Esophagus squamous epithelium (tissue), 5 donors: ENCODE measurements around the gene NR6A1. TPM values are rescaled to one million over a fixed set of nuclear protein-coding genes. Genes with fewer than 3 reads are reported as not detected.

Experiments used
- DNase-seq: peaks from one replicate; lab custom pipeline; 2025; lab: John Stamatoyannopoulos, UW
- H3K27ac ChIP-seq, 4 donors: fragments of 200-600 bp; sonication (generic); one replicate each; pipeline ENCODE4 v1.5.1; 2016 to 2019; ENCODE audit warnings: mild to moderate bottlenecking in 1 of 4
- H3K27me3 ChIP-seq, 4 donors: fragments of 200-600 bp; sonication (generic); 1 replicate in 3 of 4; 2 replicates in 1 of 4; pipeline versions ENCODE4 v1.5.1 to v1.6.0; 2017 to 2021; ENCODE audit warnings: antibody characterized with exemption in 1 of 4
- H3K36me3 ChIP-seq, 3 donors: fragments of 200-600 bp; sonication (generic); one replicate each; pipeline ENCODE4 v1.5.1; 2016 to 2019
- H3K4me1 ChIP-seq, 3 donors: fragments of 200-600 bp; sonication (generic); one replicate each; pipeline ENCODE4 v1.5.1; 2017 to 2019
- H3K4me3 ChIP-seq, 4 donors: fragments of 200-600 bp; sonication (generic); 1 replicate in 3 of 4; 2 replicates in 1 of 4; pipeline ENCODE4 v1.5.1; 2016 to 2019; ENCODE audit warnings: mild to moderate bottlenecking in 2 of 4, moderate library complexity in 1 of 4
- H3K9me3 ChIP-seq, 3 donors: fragments of 200-600 bp; sonication (generic); one replicate each; pipeline ENCODE4 v1.5.1; 2016 to 2019
- POLR2A ChIP-seq, 4 donors: fragments of 450-650 bp; IDR thresholded peaks; one replicate each; pipeline ENCODE4 v1.6.1; 2017; ENCODE audit warnings: antibody characterized with exemption in 4 of 4, mild to moderate bottlenecking in 4 of 4, moderate library complexity in 3 of 4
- WGBS, 2 donors: methylation state at CpG; one replicate each; pipeline ENCODE4 v1.1.5; 2018; 5-methylcytosine and 5-hydroxymethylcytosine counted together
- intact Hi-C: fragments of 100-400 bp; cut with DNase I; formaldehyde crosslinking; loops from one replicate; pipeline ENCODE4 v1.15.0; 2022
- total RNA-seq, 4 donors: library from RNA; depleted of rRNA; stranded (reverse); fragments of >200 nt; gene quantifications; one replicate each; pipeline ENCODE4 v1.1.0, GENCODE V29; 2016
- TF ChIP-seq, protein P1 (sequence below), 6 experiments: fragments of 450-650 bp in 4 of 6; fragments of 200-600 bp in 2 of 6; sonication (generic) in 2 of 6; IDR thresholded peaks; one replicate each; pipeline ENCODE4 v1.5.1; 2016 to 2019; ENCODE audit warnings: antibody characterized with exemption in 6 of 6, mild to moderate bottlenecking in 4 of 6, moderate library complexity in 4 of 6
- donor health status: DM: yes; HTN: yes; CAD: no.

Gene NR6A1
- total RNA-seq, 4 donors from 2014 or later, result 1.9 to 4.0 (median 2.7) TPM

DNA sequence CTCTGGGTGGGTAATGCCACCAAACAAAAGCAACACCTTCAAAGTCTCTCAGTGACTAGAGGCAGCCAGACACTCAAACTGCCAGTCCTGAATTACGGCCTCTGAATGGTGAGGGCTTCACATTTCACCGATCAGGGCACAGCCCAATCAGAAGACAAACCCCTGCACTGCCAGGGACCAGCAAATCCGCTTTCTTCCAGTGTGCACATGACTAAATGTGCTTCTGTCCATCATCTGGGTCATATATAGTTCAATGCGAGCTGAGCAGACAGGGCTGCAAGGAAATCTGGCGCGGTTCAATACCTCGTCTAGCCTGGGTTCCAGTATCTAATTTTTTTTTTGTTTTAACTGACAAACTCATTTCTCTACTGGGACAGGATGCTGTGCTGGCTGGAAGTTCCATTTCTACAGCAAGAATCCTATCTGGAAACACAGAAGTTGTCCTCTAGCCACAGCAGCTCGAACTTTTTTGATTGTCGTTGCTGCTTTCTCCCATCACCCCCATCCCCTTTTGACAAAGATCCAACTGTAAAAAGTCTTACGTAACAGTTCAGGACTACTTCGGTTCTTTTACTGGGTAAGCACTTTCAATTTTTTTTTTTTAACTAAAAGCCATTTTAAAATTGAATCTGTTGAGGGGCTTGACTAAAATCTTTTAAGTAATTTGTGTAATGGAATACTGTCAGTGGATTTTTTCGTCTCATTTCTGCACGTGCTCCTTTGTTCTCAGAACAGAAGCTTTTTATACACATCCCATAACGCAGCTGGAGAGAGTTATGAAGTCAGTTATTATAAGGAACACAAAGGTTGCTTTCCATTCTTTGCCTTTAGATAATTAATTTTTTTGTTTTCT lies 112.7 kb downstream of the NR6A1 start:
- DNase-seq, result no peak
- H3K9me3 ChIP-seq, result no peaks in the 10 kb centered on the region
- intact Hi-C loops, result no loop called here
- H3K27me3 ChIP-seq, result no peaks in the 10 kb centered on the region
- H3K27ac ChIP-seq, result peak overlapping the region; percentile 36 to 87 (median 80)
- no peaks in the 10 kb centered on the region for H3K36me3 ChIP-seq
- H3K4me1 ChIP-seq, result peaks cover 0 to 44% (median 8%) of the 10 kb centered on the region in 3 donors
- TF ChIP-seq POLR2A (IDR thresholded peaks at IDR 0.05), result peak in 1 of 4 donors; percentile 50
- TF ChIP-seq, protein P1, sequence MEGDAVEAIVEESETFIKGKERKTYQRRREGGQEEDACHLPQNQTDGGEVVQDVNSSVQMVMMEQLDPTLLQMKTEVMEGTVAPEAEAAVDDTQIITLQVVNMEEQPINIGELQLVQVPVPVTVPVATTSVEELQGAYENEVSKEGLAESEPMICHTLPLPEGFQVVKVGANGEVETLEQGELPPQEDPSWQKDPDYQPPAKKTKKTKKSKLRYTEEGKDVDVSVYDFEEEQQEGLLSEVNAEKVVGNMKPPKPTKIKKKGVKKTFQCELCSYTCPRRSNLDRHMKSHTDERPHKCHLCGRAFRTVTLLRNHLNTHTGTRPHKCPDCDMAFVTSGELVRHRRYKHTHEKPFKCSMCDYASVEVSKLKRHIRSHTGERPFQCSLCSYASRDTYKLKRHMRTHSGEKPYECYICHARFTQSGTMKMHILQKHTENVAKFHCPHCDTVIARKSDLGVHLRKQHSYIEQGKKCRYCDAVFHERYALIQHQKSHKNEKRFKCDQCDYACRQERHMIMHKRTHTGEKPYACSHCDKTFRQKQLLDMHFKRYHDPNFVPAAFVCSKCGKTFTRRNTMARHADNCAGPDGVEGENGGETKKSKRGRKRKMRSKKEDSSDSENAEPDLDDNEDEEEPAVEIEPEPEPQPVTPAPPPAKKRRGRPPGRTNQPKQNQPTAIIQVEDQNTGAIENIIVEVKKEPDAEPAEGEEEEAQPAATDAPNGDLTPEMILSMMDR (IDR thresholded peaks at IDR 0.05), result no peak
- H3K4me3 ChIP-seq, result peak overlapping the region; percentile 32 to 66 (median 56)
- 3 to 15% methylated on average over 14 of the region's 14 CpGs for WGBS, 2 donors

GRCh38 chr9:124657516-124657915 lies 113.6 kb downstream of the NR6A1 start:
- TF ChIP-seq, protein P1 (IDR thresholded peaks at IDR 0.05), result no peak
- TF ChIP-seq POLR2A (IDR thresholded peaks at IDR 0.05), result no peak
- H3K4me3 ChIP-seq, result no peak overlapping the region
- H3K27ac ChIP-seq, result peak overlapping the region in 3 of 4 donors; percentile 36 to 87 (median 86)
- no peaks in the 10 kb centered on the region for H3K27me3 ChIP-seq
- no peaks in the 10 kb centered on the region for H3K9me3 ChIP-seq
- H3K36me3 ChIP-seq, result no peaks in the 10 kb centered on the region
- 45 to 92% methylated on average over 1 of the region's 1 CpG for WGBS, 2 donors
- peaks cover 0 to 52% (median 8%) of the 10 kb centered on the region in 3 donors for H3K4me1 ChIP-seq
- DNase-seq, result no peak
- intact Hi-C loops, result no loop called here

GRCh38 chr9:124654431-124654830 lies 116.7 kb downstream of the NR6A1 start:
- no peak for DNase-seq
- Histone ChIP-seq H3K27me3 (no peaks in the 10 kb centered on the region), H3K4me3 (no peak overlapping the region), H3K36me3 (no peaks in the 10 kb centered on the region), H3K4me1 (peaks cover 0 to 46% (median 0%) of the 10 kb centered on the region in 3 donors), H3K9me3 (no peaks in the 10 kb centered on the region), H3K27ac (no peak overlapping the region)
- TF ChIP-seq, protein P1 (IDR thresholded peaks at IDR 0.05), result no peak
- no peak for TF ChIP-seq POLR2A (IDR thresholded peaks at IDR 0.05)
- WGBS, 2 donors, result 63 to 73% methylated on average over 1 of the region's 1 CpG
- intact Hi-C loops, result no loop called here

DNA sequence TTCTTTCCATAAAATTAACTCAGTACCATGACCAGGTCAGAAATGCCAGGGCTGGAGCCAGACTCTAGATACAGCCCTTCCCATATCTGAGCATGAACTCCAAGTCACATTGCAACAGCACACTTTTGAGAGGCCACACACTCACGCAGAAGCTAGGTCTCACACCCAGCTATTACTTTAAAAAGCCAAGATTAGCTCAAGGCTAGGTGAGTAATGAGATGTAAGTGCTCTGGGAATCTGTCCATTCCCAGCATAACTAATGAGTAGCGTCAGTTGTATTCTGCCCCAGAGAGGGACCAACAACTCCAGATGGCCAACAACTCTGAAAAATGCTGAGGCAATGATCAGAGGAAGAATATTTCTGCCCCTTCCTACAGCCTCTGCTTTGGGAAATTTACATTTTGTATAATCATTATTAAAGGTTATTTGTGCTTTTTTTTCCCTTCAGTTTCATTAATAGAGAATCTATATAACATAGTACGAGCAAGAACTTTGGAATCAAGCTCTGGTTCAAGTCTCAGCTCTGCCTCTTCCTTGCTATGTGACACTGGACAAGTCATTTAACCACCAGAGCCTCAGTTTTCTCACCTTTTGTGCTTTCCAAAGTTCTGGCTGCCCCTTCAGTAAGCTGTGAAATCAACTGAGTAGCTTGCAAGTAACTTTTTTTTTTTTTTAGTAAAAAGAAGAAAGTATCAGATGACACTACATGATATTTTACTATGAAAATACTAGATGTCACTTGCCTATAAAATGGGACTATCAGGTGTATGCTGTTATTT lies 118.3 kb downstream of the NR6A1 start:
- Histone ChIP-seq H3K27me3 (no peaks in the 10 kb centered on the region), H3K4me1 (peaks cover 0 to 31% (median 0%) of the 10 kb centered on the region in 3 donors), H3K36me3 (no peaks in the 10 kb centered on the region), H3K27ac (peak overlapping the region in 3 of 4 donors; percentile 38 to 77 (median 50)), H3K4me3 (no peak overlapping the region), H3K9me3 (no peaks in the 10 kb centered on the region)
- WGBS, 2 donors, result 39 to 74% methylated on average over 3 of the region's 3 CpGs
- TF ChIP-seq, protein P1 (IDR thresholded peaks at IDR 0.05), result no peak
- TF ChIP-seq POLR2A (IDR thresholded peaks at IDR 0.05), result no peak
- intact Hi-C loops, result no loop called here
- DNase-seq, result no peak
